HepG2 (cell line): ENCODE measurements around the gene PRDX5. TPM values are rescaled to one million over a fixed set of nuclear protein-coding genes. Genes with fewer than 3 reads are reported as not detected.
A peak's percentile ranks its signal among the peaks of the same experiment; 100 is the strongest.

Experiments used
- ARID2 ChIP-seq: sonication (generic); formaldehyde crosslinking; IDR thresholded peaks from 2 replicates; pipeline ENCODE4 v1.8.1; 2022; ENCODE audit warnings: mild to moderate bottlenecking, missing genetic modification reagents, borderline replicate concordance
- CREB1 ChIP-seq, 2 experiments: fragments of 450-650 bp in 1 of 2; IDR thresholded peaks; 2 replicates each; pipeline ENCODE4 v1.6.1; 2016 to 2017; ENCODE audit warnings: control low read depth in 1 of 2, mild to moderate bottlenecking in 1 of 2, missing compliant biosample characterization in 1 of 2, missing genetic modification characterization in 1 of 2
- FLYWCH1 ChIP-seq: sonication (generic); formaldehyde crosslinking; IDR thresholded peaks from 2 replicates; pipeline ENCODE4 v1.8.1; 2023; ENCODE audit warnings: mild to moderate bottlenecking, missing genetic modification reagents
- NFATC3 ChIP-seq: sonication (generic); formaldehyde crosslinking; IDR thresholded peaks from 2 replicates; pipeline ENCODE4 v1.5.1; 2020; ENCODE audit warnings: mild to moderate bottlenecking, missing genetic modification reagents
- PAX8 ChIP-seq: sonication (generic); formaldehyde crosslinking; IDR thresholded peaks from 2 replicates; pipeline ENCODE4 v1.8.0; 2022; ENCODE audit warnings: mild to moderate bottlenecking, missing genetic modification reagents, borderline replicate concordance
- POLR2AphosphoS2 ChIP-seq: IDR thresholded peaks from 2 replicates; pipeline ENCODE4 v1.6.1; 2011; ENCODE audit warnings: low read depth, low read length, improper control_type of control experiment
- RBM39 ChIP-seq: fragments of 200-400 bp; formaldehyde crosslinking; IDR thresholded peaks from one replicate; pipeline ENCODE4 v1.6.1; 2018; ENCODE audit warnings: antibody characterized with exemption, mild to moderate bottlenecking, low read depth, low read length; ENCODE audit not compliant: poor library complexity, severe bottlenecking
- SMC3 ChIP-seq: IDR thresholded peaks from 2 replicates; pipeline ENCODE4 v1.6.1; 2011; ENCODE audit warnings: low read length, improper control_type of control experiment
- TRIM24 ChIP-seq: sonication (generic); formaldehyde crosslinking; IDR thresholded peaks from 2 replicates; pipeline ENCODE4 v1.8.0; 2022; ENCODE audit warnings: mild to moderate bottlenecking, missing genetic modification reagents
- TSC22D2 ChIP-seq: sonication (generic); formaldehyde crosslinking; IDR thresholded peaks from 2 replicates; pipeline ENCODE4 v1.5.1; 2020; ENCODE audit warnings: missing genetic modification reagents, mild to moderate bottlenecking, borderline replicate concordance
- ZFP41 ChIP-seq: sonication (generic); formaldehyde crosslinking; IDR thresholded peaks from 2 replicates; pipeline ENCODE4 v1.4.0; 2020; ENCODE audit warnings: mild to moderate bottlenecking, missing genetic modification reagents, borderline replicate concordance
- ZNF10 ChIP-seq: sonication (generic); formaldehyde crosslinking; IDR thresholded peaks from 2 replicates; pipeline ENCODE4 v1.4.0; 2020; ENCODE audit warnings: mild to moderate bottlenecking, low read depth, missing genetic modification reagents, borderline replicate concordance
- ZNF136 ChIP-seq: sonication (generic); formaldehyde crosslinking; IDR thresholded peaks from 2 replicates; pipeline ENCODE4 v1.8.1; 2022; ENCODE audit warnings: low read depth, mild to moderate bottlenecking, moderate library complexity, missing genetic modification reagents
- ZNF160 ChIP-seq: sonication (generic); formaldehyde crosslinking; IDR thresholded peaks from 2 replicates; pipeline ENCODE4 v1.8.0; 2022; ENCODE audit warnings: mild to moderate bottlenecking, inconsistent platforms, missing genetic modification reagents
- ZNF614 ChIP-seq: IDR thresholded peaks from 2 replicates; pipeline ENCODE4 v1.6.1; 2018; ENCODE audit warnings: missing biosample characterization, missing genetic modification reagents, inconsistent platforms, borderline replicate concordance
- polyA plus RNA-seq, 8 experiments: library from polyadenylated mRNA; depleted of rRNA in 3 of 8; stranded (reverse) in 7 of 8; unstranded in 1 of 8; fragments of >200 nt; fragmentation: Illumina TruSeq in 4 of 8; extraction: Trizol in 4 of 8; gene quantifications; 2 replicates each; pipeline versions ENCODE4 v1.2.1 to v1.2.3, GENCODE V29; 2011 to 2016; ENCODE audit warnings: low read depth in 4 of 8, missing spikeins in 1 of 8, mixed read lengths in 1 of 8; ENCODE audit not compliant: insufficient read depth in 1 of 8
- total RNA-seq, 5 experiments: library from RNA; depleted of rRNA; stranded (reverse); fragments of >200 nt; fragmentation: Illumina TruSeq; extraction: Trizol; gene quantifications; 2 replicates each; pipeline ENCODE4 v1.2.3, GENCODE V29; 2016; ENCODE audit warnings: low read depth in 1 of 5
- TF ChIP-seq, protein P1 (sequence below): conservative IDR thresholded peaks from 2 replicates; pipeline ENCODE4 v1.6.1; 2018; ENCODE audit warnings: missing genetic modification reagents
- TF ChIP-seq, protein P2 (sequence below): sonication (generic); formaldehyde crosslinking; IDR thresholded peaks from 2 replicates; pipeline ENCODE4 v1.4.0; 2020; ENCODE audit warnings: low read depth, mild to moderate bottlenecking, missing genetic modification reagents
- TF ChIP-seq, protein P3 (sequence below): sonication (generic); formaldehyde crosslinking; IDR thresholded peaks from 2 replicates; pipeline ENCODE4 v1.4.0; 2020; ENCODE audit warnings: missing genetic modification reagents
- TF ChIP-seq, protein P4 (sequence below): sonication (generic); formaldehyde crosslinking; conservative IDR thresholded peaks from 2 replicates; pipeline ENCODE4 v1.8.0; 2022; ENCODE audit warnings: low read depth, missing genetic modification reagents
- TF ChIP-seq, protein P5 (sequence below): sonication (generic); formaldehyde crosslinking; IDR thresholded peaks from 2 replicates; pipeline ENCODE4 v1.4.0; 2020; ENCODE audit warnings: mild to moderate bottlenecking, low read depth, missing genetic modification reagents
- TF ChIP-seq, protein P6 (sequence below): IDR thresholded peaks from 2 replicates; pipeline ENCODE4 v1.6.1; 2016

PRDX5 gene
- total and polyA plus RNA-seq, 2 of the 13 experiments (the other 11 are each of a cell fraction or from before 2014, with no cell fraction given) = 215 to 311 TPM

DNA sequence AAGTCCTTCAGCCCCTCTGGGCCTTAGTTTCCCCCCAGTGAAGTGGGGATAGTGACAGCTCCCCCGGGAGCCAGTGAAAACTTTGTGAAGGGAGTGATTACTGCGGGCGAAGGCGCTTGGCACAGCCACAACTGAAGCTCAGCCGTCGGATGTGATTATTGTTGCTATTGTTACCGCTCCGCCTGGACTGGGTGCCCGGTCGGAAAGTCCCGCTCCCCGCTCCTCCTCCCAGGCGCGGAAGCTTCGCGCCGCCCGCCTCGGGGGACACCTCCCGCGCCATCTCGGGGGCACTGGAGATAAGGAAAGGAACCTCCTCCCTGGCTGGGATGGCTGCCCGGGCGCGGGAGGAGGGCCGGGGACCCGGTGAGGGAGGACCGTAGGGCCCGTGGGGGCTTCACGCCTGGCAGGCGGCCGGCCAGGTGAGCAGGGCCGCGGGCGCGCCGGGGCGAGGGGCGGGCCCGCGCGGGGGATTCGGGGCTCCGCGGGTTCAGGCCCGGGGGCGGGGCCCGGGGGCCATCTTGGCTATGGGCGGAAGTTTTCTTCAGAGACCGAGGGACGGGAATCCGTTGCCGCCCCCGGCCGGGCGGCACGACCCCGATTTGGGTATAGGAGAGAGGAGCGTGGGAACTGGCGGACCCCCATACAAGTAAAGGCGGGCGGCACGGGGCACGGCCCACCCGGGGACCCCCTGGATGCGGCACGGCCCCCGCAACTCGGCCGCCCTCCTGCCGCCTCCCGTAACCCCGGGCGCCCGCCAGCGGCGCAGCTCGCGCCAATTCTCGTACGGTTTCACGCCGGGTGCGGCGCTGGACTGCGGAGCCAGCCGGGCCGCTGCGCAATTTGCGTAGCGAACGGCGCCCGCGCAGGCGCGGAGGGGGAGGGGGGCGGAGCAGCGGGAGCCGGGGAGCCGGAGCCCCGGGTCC is 32.7 kb upstream of the PRDX5 start, which contains the start of gene GPR137 (continued):
- TF ChIP-seq, protein P1, sequence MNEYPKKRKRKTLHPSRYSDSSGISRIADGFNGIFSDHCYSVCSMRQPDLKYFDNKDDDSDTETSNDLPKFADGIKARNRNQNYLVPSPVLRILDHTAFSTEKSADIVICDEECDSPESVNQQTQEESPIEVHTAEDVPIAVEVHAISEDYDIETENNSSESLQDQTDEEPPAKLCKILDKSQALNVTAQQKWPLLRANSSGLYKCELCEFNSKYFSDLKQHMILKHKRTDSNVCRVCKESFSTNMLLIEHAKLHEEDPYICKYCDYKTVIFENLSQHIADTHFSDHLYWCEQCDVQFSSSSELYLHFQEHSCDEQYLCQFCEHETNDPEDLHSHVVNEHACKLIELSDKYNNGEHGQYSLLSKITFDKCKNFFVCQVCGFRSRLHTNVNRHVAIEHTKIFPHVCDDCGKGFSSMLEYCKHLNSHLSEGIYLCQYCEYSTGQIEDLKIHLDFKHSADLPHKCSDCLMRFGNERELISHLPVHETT (CRISPR knock-in tag) = no peak
- TF ChIP-seq ARID2 (CRISPR knock-in tag) (no peak), POLR2AphosphoS2 (no peak), CREB1 (IDR thresholded peaks at IDR 0.05) (no peak), CREB1 (CRISPR knock-in tag; IDR thresholded peaks at IDR 0.05) (no peak), ZNF136 (CRISPR knock-in tag) (no peak), FLYWCH1 (CRISPR knock-in tag) (no peak), TSC22D2 (CRISPR knock-in tag) (no peak), PAX8 (no peak), TRIM24 (CRISPR knock-in tag) (no peak), ZFP41 (CRISPR knock-in tag) (no peak), RBM39 (peak; percentile 37), ZNF10 (CRISPR knock-in tag) (no peak), ZNF614 (CRISPR knock-in tag) (peak; percentile 15; the same call in 1 of the 2 replicates), NFATC3 (CRISPR knock-in tag) (no peak), ZNF160 (CRISPR knock-in tag) (peak; percentile 11; the same call in 1 of the 2 replicates), SMC3 (no peak)
- TF ChIP-seq, protein P2, sequence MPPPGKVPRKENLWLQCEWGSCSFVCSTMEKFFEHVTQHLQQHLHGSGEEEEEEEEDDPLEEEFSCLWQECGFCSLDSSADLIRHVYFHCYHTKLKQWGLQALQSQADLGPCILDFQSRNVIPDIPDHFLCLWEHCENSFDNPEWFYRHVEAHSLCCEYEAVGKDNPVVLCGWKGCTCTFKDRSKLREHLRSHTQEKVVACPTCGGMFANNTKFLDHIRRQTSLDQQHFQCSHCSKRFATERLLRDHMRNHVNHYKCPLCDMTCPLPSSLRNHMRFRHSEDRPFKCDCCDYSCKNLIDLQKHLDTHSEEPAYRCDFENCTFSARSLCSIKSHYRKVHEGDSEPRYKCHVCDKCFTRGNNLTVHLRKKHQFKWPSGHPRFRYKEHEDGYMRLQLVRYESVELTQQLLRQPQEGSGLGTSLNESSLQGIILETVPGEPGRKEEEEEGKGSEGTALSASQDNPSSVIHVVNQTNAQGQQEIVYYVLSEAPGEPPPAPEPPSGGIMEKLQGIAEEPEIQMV = no peak
- TF ChIP-seq, protein P3, sequence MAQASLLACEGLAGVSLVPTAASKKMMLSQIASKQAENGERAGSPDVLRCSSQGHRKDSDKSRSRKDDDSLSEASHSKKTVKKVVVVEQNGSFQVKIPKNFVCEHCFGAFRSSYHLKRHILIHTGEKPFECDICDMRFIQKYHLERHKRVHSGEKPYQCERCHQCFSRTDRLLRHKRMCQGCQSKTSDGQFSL (CRISPR knock-in tag) = no peak
- TF ChIP-seq, protein P4, sequence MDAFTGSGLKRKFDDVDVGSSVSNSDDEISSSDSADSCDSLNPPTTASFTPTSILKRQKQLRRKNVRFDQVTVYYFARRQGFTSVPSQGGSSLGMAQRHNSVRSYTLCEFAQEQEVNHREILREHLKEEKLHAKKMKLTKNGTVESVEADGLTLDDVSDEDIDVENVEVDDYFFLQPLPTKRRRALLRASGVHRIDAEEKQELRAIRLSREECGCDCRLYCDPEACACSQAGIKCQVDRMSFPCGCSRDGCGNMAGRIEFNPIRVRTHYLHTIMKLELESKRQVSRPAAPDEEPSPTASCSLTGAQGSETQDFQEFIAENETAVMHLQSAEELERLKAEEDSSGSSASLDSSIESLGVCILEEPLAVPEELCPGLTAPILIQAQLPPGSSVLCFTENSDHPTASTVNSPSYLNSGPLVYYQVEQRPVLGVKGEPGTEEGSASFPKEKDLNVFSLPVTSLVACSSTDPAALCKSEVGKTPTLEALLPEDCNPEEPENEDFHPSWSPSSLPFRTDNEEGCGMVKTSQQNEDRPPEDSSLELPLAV (CRISPR knock-in tag) = no peak
- TF ChIP-seq, protein P5, sequence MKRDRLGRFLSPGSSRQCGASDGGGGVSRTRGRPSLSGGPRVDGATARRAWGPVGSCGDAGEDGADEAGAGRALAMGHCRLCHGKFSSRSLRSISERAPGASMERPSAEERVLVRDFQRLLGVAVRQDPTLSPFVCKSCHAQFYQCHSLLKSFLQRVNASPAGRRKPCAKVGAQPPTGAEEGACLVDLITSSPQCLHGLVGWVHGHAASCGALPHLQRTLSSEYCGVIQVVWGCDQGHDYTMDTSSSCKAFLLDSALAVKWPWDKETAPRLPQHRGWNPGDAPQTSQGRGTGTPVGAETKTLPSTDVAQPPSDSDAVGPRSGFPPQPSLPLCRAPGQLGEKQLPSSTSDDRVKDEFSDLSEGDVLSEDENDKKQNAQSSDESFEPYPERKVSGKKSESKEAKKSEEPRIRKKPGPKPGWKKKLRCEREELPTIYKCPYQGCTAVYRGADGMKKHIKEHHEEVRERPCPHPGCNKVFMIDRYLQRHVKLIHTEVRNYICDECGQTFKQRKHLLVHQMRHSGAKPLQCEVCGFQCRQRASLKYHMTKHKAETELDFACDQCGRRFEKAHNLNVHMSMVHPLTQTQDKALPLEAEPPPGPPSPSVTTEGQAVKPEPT (CRISPR knock-in tag) = peak; percentile 55; the same call in 1 of the 2 replicates
- TF ChIP-seq, protein P6, sequence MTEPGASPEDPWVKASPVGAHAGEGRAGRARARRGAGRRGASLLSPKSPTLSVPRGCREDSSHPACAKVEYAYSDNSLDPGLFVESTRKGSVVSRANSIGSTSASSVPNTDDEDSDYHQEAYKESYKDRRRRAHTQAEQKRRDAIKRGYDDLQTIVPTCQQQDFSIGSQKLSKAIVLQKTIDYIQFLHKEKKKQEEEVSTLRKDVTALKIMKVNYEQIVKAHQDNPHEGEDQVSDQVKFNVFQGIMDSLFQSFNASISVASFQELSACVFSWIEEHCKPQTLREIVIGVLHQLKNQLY (CRISPR knock-in tag) = no peak
